Gastroesophageal sphincter (tissue), 3 donors: ENCODE data around the gene TIMM13.

ENCODE experiments used
- CTCF ChIP-seq, 4 experiments: fragments of 200-600 bp in 2 of 4; fragments of 450-650 bp in 2 of 4; sonication (generic) in 1 of 4; IDR thresholded peaks; one replicate each; pipeline ENCODE4 v1.5.1; 2017 to 2019; ENCODE audit warnings: antibody characterized with exemption in 4 of 4, mild to moderate bottlenecking in 2 of 4, moderate library complexity in 2 of 4
- POLR2A ChIP-seq, 2 donors: fragments of 450-650 bp; IDR thresholded peaks; one replicate each; pipeline ENCODE4 v1.6.1; 2017; ENCODE audit warnings: antibody characterized with exemption in 2 of 2, mild to moderate bottlenecking in 2 of 2, moderate library complexity in 1 of 2

DNA sequence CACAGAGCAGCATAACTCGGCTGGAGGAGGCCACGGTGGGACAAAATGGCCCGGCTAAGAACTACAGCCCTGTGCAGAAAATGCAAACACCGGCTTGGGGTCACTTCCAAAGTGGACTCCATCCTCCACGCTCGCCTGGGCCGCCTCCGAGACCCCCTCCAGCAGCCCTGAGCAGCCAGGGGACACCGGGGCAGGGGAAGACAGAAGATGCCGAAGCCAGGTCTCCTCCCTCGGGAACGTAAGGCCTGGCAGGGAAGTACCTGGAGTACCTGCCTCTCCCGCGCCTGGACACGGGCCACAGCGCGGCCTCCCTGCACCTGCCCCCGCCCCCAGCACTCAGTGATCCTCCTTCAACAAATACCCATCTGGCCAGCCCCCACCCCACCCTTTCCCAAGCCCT, 24.4 kb upstream of the TIMM13 start:
- TF ChIP-seq POLR2A (IDR thresholded peaks at IDR 0.05): no peak
- TF ChIP-seq CTCF (IDR thresholded peaks at IDR 0.05): no peak
